Activated T-cell treated with anti-CD3 and anti-CD28 coated beads, Interleukin-2, amount 50 U/mL, for 4 hours (primary cell): ENCODE results near the gene GGNBP2. TPM values are rescaled to one million over a fixed set of nuclear protein-coding genes. Genes with fewer than 3 reads are reported as not detected.
"Not testable (repeated sequence)": the region's sequence is repeated elsewhere in the genome, so short reads cannot be mapped to it uniquely, and the experiment has no call there.

Experiments
- ATAC-seq, 2 donors: fragments of 200-7000 bp; cut with Tn5 transposase; one replicate each; pipeline ENCODE4 v1.10.0; 2021
- DNase-seq: peaks from one replicate; pipeline ENCODE4 v3.0.0-alpha.2; 2020
- H3K27me3 Mint-ChIP-seq: one replicate; pipeline ENCODE4 v1.8.0; 2021; ENCODE audit warnings: low read depth, mixed read lengths
- H3K36me3 Mint-ChIP-seq: one replicate; pipeline ENCODE4 v1.8.0; 2022; ENCODE audit warnings: mixed read lengths; ENCODE audit not compliant: insufficient read depth
- H3K4me1 Mint-ChIP-seq: one replicate; pipeline ENCODE4 v1.8.0; 2021; ENCODE audit warnings: low read depth, mixed read lengths
- H3K4me3 Mint-ChIP-seq: one replicate; pipeline ENCODE4 v1.8.0; 2021; ENCODE audit warnings: mild to moderate bottlenecking, moderate library complexity, mixed read lengths
- H3K9me3 Mint-ChIP-seq: one replicate; pipeline ENCODE4 v1.8.0; 2021; ENCODE audit warnings: mixed read lengths
- total RNA-seq, 3 donors: library from RNA; stranded (reverse); gene quantifications; one replicate each; pipeline ENCODE4 v1.2.1, GENCODE V29; 2021

GGNBP2 gene
- total RNA-seq, 3 donors from 2014 or later, result 49.7 to 59.0 (median 51.5) TPM

DNA sequence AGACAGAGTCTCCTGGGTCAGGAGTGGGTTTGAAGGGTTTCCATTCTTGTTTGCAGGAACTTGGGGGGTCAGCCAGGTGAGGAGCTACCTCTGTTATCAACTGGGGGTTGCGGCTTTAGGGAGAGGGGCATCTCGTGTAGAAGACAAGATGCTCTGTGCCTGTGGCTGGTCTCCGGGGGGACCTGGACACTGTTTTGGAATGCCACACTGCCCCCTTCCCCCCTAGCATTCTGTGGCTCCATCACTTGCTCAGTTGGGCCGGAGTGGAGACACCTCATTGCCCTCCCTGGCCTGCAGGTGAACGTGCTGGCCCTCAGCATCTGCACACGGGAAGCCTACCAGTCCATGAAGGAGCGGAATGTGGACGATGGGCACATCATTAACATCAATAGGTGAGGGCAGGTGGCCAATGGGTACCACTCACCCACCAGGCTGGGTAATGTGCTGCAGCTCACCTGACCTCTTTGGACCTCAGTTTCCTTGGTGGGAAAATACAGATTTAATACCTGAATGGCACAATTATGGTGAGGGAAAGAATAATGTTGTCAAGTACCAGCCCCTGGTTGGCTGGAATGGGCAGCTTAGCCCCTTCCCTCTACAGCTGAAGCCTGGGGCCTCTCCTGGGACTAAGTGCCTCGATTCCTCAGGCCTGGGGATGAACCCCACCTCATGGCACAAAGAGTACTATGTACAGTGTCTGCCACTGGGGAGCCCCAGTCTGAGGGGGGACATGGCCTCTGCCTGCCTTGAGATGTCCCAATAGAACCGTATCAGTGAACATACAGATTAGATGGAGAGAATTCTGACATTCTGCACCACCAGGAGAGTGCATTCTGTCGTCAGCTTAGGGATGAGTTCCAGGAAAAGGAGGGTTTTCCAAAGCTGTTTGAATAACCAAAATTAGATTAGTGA, 53.4 kb downstream of the GGNBP2 start:
- Mint-ChIP-seq H3K4me1 (peaks cover 18% of the 10 kb centered on the region), H3K9me3 (no peaks in the 10 kb centered on the region), H3K36me3 (peaks cover 5% of the 10 kb centered on the region), H3K4me3 (no peak overlapping the region), H3K27me3 (no peaks in the 10 kb centered on the region)
- DNase-seq (no peak), ATAC-seq (no peak)

DNA sequence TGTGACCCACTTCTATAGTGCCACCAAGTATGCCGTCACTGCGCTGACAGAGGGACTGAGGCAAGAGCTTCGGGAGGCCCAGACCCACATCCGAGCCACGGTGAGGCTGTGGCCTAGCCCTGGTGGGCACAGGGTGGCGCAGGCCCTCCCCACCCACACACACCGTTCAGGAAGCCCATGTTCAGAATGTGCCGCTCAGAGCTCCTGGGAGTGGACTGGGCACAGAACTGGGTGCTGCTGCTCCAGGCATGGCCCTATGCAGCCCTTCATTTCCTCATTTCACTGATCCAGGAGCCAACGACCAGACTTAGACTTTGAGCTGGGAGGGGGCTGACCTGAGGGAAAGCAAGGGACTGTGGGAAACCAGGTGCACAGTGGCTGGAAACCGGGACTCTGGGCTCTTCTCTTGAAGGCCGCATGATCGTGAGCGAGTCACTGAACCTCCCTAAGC, 54.3 kb downstream of the GGNBP2 start:
- no peaks in the 10 kb centered on the region for H3K27me3 Mint-ChIP-seq
- H3K36me3 Mint-ChIP-seq, result peaks cover 5% of the 10 kb centered on the region
- DNase-seq (no peak), ATAC-seq (no peak)
- H3K9me3 Mint-ChIP-seq, result no peaks in the 10 kb centered on the region
- no peak overlapping the region for H3K4me3 Mint-ChIP-seq
- H3K4me1 Mint-ChIP-seq, result peaks cover 19% of the 10 kb centered on the region

DNA sequence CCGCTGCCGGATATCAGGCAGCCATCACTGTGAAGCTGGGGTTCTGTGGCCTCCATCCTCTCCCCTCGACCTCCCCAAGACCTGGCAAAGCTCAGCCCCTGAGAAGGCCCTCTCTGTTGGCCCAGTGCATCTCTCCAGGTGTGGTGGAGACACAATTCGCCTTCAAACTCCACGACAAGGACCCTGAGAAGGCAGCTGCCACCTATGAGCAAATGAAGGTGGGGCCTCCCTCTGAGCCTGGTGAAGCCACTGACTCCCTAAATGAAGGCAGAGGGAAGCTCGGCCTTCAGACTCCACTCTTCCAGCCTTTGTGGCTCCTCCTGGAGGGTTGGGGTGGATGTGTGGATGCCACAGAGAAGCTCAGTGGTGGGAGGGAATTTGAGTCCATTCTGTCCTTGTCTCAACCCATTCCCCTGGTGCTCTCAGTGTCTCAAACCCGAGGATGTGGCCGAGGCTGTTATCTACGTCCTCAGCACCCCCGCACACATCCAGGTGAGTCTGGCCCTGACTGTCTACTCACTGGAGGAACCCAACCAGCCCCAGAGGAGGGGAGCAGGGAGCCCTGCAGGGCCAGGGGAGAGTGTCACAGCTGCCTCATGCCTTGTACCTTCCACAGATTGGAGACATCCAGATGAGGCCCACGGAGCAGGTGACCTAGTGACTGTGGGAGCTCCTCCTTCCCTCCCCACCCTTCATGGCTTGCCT, 55.0 kb downstream of the GGNBP2 start:
- H3K27me3 Mint-ChIP-seq, result no peaks in the 10 kb centered on the region
- peaks cover 9% of the 10 kb centered on the region for H3K36me3 Mint-ChIP-seq
- ATAC-seq, result no peak
- peaks cover 25% of the 10 kb centered on the region for H3K4me1 Mint-ChIP-seq
- H3K4me3 Mint-ChIP-seq, result no peak overlapping the region
- H3K9me3 Mint-ChIP-seq, result no peaks in the 10 kb centered on the region
- no peak for DNase-seq

DNA sequence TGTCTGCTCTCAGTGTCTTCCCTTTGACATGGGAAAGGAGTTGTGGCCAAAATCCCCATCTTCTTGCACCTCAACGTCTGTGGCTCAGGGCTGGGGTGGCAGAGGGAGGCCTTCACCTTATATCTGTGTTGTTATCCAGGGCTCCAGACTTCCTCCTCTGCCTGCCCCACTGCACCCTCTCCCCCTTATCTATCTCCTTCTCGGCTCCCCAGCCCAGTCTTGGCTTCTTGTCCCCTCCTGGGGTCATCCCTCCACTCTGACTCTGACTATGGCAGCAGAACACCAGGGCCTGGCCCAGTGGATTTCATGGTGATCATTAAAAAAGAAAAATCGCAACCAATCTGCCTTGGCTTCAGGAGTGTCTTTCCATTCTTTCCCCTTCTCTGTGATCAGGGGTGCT, 55.7 kb downstream of the GGNBP2 start:
- peak overlapping the region; percentile 90 for H3K4me3 Mint-ChIP-seq
- no peaks in the 10 kb centered on the region for H3K27me3 Mint-ChIP-seq
- ATAC-seq (no peak), DNase-seq (no peak)
- peaks cover 29% of the 10 kb centered on the region for H3K4me1 Mint-ChIP-seq
- peaks cover 9% of the 10 kb centered on the region for H3K36me3 Mint-ChIP-seq
- no peaks in the 10 kb centered on the region for H3K9me3 Mint-ChIP-seq

DNA sequence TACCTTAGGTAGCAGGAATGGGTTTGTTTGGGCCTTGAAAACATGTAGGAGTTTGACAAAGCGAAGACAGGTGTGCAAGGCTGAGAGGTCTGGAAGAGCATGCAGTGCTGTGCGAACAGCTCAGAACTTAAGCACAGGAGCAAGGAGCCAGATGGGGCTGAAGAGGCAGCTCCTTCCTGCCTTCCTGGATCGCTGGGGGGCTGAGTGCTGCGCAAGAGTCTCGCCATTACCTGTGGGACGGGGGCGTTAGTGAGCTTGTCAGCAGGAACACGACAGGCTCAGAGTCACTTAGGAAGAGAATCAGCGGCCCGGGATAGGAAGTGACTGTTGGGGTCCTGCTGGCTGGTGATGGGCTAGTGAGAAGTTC, 56.2 kb downstream of the GGNBP2 start:
- peaks cover 6% of the 10 kb centered on the region for H3K36me3 Mint-ChIP-seq

DNA sequence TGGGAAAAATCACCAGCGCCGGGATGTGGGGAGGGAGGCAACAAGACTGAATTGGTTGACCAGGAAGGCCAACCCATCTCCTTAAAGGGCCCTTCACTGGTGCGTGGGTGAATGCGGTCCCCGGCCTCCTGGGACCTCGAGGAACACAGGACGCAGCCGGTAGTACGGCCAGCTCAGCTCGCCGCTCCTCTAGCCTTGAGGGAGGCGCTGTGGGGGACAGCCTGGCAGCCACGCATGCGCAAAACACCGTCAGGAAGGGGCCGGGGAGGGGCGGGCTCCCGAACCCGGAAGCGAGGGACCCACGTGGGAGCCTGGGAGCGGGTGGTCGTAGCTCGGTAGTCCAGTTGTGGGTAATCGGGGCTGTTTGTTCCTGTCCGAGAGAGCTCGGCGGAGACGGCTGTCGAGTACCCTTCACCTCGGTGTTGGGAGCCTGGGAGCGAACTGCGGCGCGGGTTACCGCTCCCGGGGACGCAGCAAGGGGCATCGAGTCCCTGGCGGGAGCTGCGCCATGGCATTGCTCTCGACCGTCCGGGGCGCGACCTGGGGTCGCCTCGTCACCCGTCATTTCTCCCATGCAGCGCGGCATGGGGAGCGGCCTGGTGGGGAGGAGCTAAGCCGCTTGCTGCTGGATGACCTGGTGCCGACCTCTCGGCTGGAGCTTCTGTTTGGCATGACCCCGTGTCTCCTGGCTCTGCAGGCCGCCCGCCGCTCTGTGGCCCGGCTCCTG, 56.7 kb downstream of the GGNBP2 start, which contains the start of gene MRM1:
TSS of gene MRM1 (plus strand) at position 281 of the 727 bp plus-strand sequence. CDS start at position 509, 228 bp downstream.
- H3K36me3 Mint-ChIP-seq, result peaks cover 6% of the 10 kb centered on the region
- no peaks in the 10 kb centered on the region for H3K9me3 Mint-ChIP-seq
- DNase-seq (peak; percentile 92), ATAC-seq (peak; percentile 90 to 91)
- H3K4me3 Mint-ChIP-seq, result peak within 1 kb of the TSS; percentile 90
- H3K4me1 Mint-ChIP-seq, result peaks cover 37% of the 10 kb centered on the region
- no peaks in the 10 kb centered on the region for H3K27me3 Mint-ChIP-seq

More for the DNA sequence above, 56.2 kb downstream of the GGNBP2 start:
- Mint-ChIP-seq H3K4me1 (peaks cover 33% of the 10 kb centered on the region), H3K4me3 (peak overlapping the region; percentile 90), H3K27me3 (no peaks in the 10 kb centered on the region), H3K9me3 (no peaks in the 10 kb centered on the region)
- peak; percentile 7 to 12 for ATAC-seq
- peak; percentile 21 for DNase-seq

DNA sequence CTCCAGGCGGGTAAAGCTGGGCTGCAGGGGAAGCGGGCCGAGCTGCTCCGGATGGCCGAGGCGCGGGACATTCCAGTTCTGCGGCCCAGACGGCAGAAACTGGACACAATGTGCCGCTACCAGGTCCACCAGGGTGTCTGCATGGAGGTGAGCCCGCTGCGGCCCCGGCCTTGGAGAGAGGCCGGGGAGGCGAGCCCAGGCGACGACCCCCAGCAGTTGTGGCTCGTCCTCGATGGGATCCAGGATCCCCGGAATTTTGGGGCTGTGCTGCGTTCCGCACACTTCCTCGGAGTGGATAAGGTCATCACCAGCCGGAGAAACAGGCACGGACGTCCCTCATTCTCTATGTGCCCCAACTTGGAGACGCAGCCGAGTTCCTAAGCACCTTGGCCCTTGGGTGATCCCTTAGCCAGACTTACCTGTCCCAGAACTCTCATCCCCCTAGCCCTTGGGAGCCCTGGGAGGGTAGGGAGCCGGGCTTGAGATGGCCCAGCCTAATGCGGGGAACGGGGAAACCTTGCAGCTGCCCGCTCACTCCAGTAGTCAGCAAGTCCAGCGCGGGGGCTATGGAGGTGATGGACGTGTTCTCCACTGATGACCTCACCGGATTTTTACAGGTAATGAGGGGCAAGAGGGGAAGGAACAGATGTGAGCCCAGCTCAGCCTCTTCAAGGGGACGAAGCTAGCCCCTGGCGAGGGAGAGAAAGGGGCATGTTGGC, 57.5 kb downstream of the GGNBP2 start:
- peaks cover 6% of the 10 kb centered on the region for H3K36me3 Mint-ChIP-seq
- DNase-seq (no peak), ATAC-seq (peak; percentile 4 to 19)
- peaks cover 37% of the 10 kb centered on the region for H3K4me1 Mint-ChIP-seq
- peak overlapping the region; percentile 90 for H3K4me3 Mint-ChIP-seq
- H3K9me3 Mint-ChIP-seq, result no peaks in the 10 kb centered on the region
- H3K27me3 Mint-ChIP-seq, result no peaks in the 10 kb centered on the region

DNA sequence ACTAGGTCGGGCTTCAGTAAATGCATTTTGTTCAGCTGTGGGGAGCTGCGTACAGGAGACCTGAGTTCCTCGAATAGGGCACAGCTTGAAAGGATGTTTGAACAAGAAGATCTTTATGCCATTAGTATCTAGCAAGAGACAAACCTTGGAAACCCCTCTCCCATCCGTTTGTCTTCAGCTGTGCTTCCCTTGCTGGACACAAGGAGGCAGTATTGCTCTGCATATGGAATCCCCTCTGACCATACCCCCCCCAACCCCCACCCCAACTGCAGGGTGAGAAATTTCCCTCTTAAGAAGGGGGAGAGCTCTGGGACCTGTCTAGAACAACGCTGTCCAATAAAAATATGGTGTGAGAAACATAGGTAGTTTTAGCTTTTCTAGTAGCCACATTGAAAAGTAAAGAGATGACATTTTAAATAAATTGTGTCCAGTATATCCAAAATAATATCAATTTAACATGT, 58.2 kb downstream of the GGNBP2 start:
- no peaks in the 10 kb centered on the region for H3K27me3 Mint-ChIP-seq

DNA sequence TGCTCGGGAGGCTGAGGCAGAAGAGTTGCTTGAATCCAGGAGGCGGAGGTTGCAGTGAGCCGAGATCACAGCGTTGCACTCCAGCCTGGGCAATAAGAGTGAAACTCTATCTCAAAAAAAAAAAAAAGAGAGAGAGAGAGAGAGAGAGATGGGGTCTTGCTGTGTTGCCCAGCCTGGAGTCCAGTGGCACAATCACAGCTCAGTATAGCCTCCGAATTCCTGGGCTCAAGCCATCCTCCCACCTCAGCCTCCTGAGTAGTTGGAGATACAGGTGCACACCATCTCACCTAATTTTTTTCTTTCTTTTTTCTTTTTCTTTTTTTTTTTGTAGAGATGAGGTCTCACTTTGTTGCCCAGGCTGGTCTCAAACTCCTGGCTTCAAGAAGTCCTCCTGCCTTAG, 60.3 kb downstream of the GGNBP2 start:
- H3K9me3 Mint-ChIP-seq, DNase-seq, ATAC-seq, H3K27me3 Mint-ChIP-seq, H3K4me3 Mint-ChIP-seq: not testable (repeated sequence)
- peaks cover 13% of the 10 kb centered on the region for H3K36me3 Mint-ChIP-seq
- peaks cover 40% of the 10 kb centered on the region for H3K4me1 Mint-ChIP-seq

More for the DNA sequence above, 58.2 kb downstream of the GGNBP2 start:
- Mint-ChIP-seq H3K4me3 (peak overlapping the region; percentile 90), H3K9me3 (no peaks in the 10 kb centered on the region), H3K36me3 (peaks cover 8% of the 10 kb centered on the region), H3K4me1 (peaks cover 39% of the 10 kb centered on the region)
- ATAC-seq (peak; percentile 23 to 31), DNase-seq (peak; percentile 63)

DNA sequence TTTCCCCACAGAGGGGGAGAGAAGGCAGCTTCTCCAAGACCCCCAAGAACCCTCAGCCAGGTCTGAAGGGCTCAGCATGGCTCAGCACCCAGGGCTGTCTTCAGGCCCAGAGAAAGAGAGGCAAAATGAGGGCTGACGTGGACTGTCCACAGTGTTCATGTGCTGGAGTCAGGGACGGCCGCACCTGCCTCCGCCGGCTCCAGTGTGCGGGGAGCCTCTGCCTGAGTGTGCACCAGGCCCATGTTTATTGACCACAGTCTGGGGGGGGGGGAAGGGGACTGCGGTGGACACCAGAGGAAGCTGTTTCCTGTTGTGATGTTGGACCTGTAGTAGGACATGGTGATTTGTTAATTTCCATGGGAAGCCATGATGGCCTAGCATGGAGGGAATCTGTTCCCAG, 63.6 kb downstream of the GGNBP2 start:
- peaks cover 16% of the 10 kb centered on the region for H3K36me3 Mint-ChIP-seq
- no peak for ATAC-seq
- H3K9me3 Mint-ChIP-seq, result no peaks in the 10 kb centered on the region
- no peak overlapping the region for H3K4me3 Mint-ChIP-seq
- H3K27me3 Mint-ChIP-seq, result no peaks in the 10 kb centered on the region
- no peak for DNase-seq
- peaks cover 26% of the 10 kb centered on the region for H3K4me1 Mint-ChIP-seq

DNA sequence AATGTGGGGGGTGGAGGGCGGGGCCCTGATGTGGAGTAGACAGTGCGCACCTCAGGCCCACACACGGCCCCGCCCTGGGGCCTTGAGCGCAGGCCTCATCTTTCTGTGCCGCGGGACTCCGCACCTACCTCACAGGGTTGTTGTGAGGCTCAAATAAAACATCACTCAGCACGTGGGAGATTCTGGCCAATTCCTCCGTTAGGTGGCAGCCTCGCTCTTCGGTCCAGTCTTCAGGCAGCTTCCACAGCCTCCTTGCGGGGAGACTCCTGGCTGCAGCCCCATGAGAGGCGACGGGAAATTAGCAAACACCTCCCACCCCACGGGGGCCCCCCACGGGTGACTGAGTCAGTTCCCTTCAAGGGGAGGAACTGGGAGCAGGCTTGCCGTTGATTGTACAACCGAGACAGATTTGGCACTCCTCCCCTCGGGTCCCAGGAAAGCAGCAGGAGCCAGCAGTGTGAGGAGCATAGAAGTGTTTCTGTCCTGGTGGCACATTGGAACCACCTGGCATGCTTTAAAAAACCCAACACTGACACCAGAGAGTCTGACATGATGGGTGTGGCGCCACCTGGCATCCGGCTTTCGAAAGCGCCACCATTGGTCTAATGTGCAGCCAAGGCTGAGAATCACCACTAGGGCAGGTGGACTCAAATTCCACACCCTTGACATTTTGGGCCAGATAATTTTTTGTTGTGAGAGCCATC, 64.2 kb downstream of the GGNBP2 start:
- no peak overlapping the region for H3K4me3 Mint-ChIP-seq
- no peaks in the 10 kb centered on the region for H3K9me3 Mint-ChIP-seq
- peaks cover 16% of the 10 kb centered on the region for H3K36me3 Mint-ChIP-seq
- DNase-seq, result no peak
- ATAC-seq, result peak; percentile 10 to 38
- peaks cover 23% of the 10 kb centered on the region for H3K4me1 Mint-ChIP-seq
- no peaks in the 10 kb centered on the region for H3K27me3 Mint-ChIP-seq

DNA sequence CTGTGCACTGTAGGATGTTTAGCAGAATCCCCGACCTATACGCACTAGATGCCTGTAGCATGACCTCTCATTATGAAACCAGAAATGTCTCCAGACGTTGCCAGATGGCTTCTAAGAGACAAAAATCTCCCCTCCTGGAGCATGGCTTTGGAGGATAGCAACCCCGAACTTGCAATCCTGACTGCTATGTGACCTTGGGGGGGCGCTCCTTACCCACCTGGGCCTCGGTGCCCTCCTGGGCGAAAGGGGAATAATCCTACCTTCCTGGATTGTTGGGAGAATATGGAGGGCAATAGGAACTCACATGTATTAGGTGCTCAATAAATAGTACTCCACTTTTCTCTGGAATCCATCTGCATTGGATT, 64.8 kb downstream of the GGNBP2 start:
- Mint-ChIP-seq H3K4me3 (no peak overlapping the region), H3K9me3 (no peaks in the 10 kb centered on the region), H3K27me3 (no peaks in the 10 kb centered on the region), H3K4me1 (peaks cover 18% of the 10 kb centered on the region), H3K36me3 (peaks cover 11% of the 10 kb centered on the region)
- DNase-seq (no peak), ATAC-seq (no peak)

DNA sequence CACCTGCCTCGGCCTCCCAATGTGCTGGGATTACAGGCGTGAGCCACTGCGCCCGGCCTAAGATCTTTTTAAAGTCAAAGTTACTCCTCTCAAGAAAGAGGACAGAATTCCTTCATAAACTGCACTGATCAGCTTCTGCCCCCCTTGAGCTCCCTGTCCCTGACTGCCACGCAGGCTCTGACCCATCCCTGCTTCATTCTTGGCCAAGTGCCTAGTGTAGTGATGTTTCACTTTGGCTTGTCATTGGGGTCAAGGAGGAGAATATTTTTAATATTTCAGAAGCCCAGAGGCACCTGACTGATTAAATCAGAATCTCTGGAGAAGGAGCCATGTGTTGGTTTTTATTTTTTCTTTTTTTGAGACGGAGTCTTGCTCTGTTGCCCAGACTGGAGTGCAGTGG, 65.8 kb downstream of the GGNBP2 start:
- H3K4me3 Mint-ChIP-seq, result no peak overlapping the region
- DNase-seq, result no peak
- no peak for ATAC-seq
- H3K9me3 Mint-ChIP-seq, result no peaks in the 10 kb centered on the region
- H3K27me3 Mint-ChIP-seq, result no peaks in the 10 kb centered on the region
- peaks cover 9% of the 10 kb centered on the region for H3K36me3 Mint-ChIP-seq
- H3K4me1 Mint-ChIP-seq, result peaks cover 12% of the 10 kb centered on the region
